NCI-H345 treated with DMSO at 0.1 percent for 48 hours (cell line): ENCODE data around the gene SPANXA2.
"Not testable (repeated sequence)": the region's sequence is repeated elsewhere in the genome, so short reads cannot be mapped to it uniquely, and the experiment has no call there.

Source experiments
- DNase-seq: peaks from one replicate; lab custom pipeline; 2025; ENCODE audit not compliant: unreplicated experiment; lab: John Stamatoyannopoulos, UW

SPANXA2 gene

GRCh38 chrX:141589408-141589807, at the start of gene SPANXA2:
TSS of gene SPANXA2 (plus strand) at chrX:141589708. CDS start at chrX:141589768, 60 bp downstream.
- not testable (repeated sequence) for DNase-seq

GRCh38 chrX:141542551-141542950, 47.0 kb upstream of the SPANXA2 start:
- DNase-seq: not testable (repeated sequence)

GRCh38 chrX:141584638-141585037, 4.9 kb upstream of the SPANXA2 start, which contains the start of gene SPANXA1:
TSS of gene SPANXA1 (minus strand) at chrX:141584738. CDS start at chrX:141584678, 60 bp downstream.
- not testable (repeated sequence) for DNase-seq

DNA sequence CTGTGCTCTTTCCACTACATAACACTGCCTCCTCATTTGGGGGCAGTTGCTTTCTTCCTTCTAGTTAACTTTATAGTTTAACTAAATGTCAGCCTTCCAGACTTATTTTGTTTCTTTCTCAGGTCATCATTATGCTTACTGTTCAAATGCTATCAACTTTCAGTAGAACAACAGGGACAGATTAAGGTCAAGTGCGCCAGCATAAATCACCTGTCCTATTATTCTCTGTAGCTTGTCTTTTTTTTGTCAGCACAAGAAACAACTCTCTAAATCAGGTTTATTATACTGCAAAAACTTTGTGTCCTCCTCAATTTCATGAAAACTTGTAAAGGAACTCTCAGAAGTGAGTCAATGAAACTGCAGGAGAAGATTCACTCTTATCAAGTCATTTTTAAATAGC, 19.6 kb downstream of the SPANXA2 start:
- no peak for DNase-seq

DNA sequence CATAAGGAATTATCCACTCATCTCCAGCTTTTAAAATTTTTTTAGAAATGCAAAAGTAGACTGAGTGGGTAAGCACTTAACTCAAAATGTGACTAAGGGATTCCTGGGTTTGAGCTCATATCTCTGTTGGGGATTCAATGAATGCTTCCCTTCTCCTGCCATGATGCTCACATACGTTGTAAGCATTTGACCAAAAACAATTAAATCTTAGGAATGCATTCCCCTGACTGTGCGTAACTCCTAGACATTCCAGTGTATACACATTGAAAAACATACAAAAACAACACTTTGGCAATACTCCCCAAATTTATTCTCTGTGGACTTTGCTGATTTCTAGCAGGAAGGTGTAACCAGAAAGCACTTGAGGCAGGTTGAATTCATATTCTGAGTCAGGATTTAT, 29.8 kb downstream of the SPANXA2 start:
- DNase-seq: no peak

DNA sequence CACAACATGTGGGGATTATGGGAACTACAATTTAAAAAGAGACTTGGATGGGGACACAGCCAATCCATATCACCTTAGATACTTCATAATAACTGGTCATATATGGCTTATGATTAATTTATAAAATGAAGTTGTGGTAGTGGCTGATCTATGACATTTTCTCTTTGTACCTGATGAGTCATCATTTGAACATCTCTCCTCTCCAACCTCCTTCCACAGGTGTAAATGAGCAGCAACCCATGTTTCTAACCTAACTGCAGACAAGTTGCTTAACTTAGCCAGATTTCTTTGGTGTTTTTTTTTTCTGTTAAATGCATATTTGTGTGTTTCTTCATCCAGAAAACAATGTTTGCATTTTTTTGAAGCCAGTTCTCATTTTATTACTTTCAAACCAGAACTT, 42.6 kb downstream of the SPANXA2 start:
- DNase-seq: no peak

- DNase-seq: no peak
Measured at GRCh38 chrX:141638550-141638949, 49.0 kb downstream of the SPANXA2 start.
